HG02981 (cell line): Measurements from ENCODE around the gene PRCD.

Experiments
- ATAC-seq: cut with Tn5 transposase; IDR thresholded peaks from one replicate; pipeline ENCODE4 v1.9.1; 2021; ENCODE audit warnings: mild to moderate bottlenecking, moderate library complexity; ENCODE audit not compliant: unreplicated experiment

Gene PRCD

DNA sequence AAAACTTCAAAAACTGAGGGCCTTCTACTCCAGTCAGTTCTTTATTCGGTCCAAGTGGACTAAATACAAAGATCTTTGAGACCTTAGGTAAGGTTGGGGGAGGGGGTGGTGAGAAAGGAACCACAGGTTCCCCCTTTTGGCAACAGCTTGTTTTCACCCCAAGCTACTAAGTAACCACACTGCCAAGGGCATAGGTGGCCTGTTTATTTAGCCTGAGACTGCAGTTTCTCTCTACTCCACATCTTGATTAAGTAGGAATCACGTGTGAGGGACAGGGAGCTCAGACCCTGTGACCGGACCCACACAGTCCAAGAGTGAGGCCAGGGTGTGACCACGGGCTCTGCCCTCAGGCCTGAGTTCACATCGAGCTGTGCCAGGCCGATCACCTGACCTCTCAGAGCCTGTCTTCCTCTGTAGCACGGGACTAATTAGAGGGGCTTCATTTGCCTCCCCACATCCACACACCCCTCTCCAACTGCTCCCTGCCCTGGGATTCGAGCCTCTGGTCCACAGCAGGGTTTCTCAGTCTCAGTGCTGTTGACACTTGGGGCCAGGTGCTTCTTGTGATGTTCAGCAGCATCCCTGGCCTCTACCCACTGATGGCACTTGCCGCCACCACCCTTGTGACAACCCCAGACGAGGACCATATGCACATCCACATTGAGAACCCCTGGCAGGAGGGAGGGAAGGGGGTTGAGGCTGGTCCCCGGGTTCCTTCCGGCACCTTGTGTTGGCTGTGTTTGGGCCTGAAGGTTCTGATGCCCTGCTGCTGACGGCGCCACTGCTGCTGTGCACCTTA is 28.0 kb downstream of the PRCD start:
- ATAC-seq, result no peak

DNA sequence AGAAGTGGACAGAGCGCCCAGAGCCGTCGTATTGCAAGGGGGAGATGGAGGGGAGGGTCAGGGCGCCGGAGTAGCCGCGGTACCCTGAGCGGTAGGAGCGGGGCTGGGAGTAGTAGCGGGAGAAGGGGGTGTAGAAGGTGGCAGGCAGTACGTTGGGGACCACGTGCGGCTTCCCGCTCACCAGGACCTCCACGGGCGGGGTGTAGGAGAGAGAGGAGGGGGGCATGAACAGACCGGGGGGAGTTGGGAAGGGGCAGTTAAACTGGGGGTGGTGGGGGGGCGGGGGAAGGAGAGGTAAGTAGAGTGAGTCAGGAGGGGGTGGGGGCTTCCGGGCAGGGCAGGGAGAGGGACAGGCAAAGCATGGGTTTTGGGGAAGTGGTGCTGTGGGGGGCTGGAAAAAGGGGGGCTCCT is 29.0 kb downstream of the PRCD start:
- ATAC-seq, result no peak

DNA sequence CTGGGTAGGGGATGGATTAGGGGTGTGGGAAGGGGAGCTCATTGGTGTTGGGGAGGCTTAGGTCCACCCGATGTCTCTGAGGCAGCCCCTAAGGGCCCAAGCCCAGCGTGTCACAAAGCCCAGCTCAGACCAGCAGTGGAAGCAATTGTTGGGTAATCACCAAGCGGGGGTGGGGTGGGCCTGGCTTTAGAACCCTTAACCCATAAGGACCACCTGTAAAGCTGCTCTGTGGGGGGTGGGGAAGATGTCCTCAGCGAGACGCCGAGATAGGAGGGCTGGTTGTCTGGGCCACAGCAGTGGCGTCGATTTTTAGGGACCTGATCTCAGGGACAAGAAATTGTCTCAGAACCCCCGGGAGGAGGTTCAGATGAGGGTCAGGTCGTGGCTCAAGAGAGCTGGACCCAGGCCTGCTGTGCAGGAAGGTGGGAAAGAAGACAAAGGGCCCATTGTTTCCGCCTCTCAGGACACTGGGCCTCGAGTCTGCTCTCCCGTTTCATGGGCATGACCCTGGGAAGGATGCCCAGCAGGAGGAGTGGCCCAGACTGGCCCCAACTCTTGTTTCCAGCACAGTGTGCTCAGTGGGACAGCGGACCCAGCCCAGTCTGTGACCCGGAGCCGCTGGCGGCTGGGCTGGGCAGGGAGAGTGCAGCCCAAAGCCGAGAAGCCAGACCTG is 29.9 kb downstream of the PRCD start:
- no peak for ATAC-seq

DNA sequence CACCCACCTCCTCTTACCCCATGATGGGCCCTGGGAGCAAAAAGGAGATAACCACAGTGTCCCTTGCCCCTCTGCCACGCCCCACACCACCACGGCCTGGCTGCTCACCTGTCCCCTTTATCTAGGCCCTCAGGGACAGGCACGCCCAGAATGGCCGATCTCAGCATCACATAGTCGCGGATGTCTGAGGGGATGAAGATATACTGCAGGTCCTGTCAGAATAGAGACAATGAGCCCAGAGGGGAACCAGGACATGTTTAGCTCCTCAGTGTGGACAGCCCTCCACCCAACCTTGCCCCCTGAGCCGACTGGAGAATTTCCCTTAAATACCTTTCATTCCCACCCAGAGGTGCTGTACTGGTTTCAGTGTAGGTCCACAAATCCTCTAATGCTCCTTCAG is 30.6 kb downstream of the PRCD start:
- no peak for ATAC-seq

DNA sequence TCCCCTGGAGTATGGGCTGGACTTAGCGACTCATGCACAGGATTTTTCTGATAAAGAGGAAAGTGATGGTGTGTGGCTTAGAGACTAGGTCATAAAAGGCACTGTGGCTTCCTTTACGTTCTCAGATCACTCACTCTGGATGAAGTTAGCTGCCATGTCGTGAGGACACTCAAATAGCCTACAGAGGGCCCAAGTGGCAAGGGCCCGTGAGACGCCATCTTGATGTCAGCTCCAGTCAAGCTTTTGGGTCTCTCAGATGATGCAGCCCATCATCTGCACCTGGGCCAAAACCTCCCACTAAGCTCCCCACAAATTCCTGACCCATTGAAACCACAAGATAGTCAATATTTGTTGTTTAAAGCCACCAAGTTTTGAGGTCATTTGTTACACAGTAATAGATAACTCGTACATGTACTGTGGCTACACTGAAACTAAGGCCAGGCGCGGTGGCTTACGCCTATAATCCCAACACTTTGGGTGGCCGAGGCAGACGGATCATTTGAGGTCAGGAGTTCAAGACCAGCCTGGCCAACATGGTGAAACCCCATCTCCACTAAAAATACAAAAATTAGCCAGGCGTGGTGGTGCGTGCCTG is 31.1 kb downstream of the PRCD start:
- ATAC-seq, result no peak

DNA sequence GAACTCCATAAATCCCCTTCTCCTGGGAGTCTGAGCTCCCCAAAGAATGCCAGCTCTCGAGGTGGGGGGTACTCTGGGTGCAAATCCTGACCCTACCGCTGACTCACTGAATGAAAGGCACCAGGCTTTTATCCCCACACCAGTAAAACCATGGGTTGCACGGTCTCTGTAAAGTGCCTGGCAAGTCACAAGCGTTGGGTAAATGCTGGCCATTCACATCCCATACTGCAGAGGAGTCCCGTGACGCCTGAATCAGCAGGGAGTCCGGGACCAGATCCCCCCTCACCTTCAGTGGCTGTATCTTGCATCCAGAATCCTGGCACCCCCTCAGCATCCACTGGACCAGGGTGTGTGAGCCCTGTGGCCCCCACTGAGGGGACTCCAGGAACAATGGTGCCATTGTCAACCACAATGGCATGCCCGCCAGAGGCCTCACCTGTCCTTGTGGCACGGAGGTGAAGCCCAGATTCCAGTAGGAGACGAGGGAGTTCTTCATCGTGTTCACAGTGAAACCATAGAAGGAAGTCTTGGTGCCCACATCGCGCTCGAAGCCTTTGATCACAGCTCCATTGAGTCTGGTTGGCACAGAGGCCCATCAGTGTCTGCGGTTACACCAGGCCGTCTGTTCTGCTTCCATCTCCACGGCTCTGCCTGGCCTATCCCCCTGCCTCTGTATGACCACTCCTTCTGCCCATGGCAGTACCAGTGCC is 32.5 kb downstream of the PRCD start:
- ATAC-seq, result no peak

DNA sequence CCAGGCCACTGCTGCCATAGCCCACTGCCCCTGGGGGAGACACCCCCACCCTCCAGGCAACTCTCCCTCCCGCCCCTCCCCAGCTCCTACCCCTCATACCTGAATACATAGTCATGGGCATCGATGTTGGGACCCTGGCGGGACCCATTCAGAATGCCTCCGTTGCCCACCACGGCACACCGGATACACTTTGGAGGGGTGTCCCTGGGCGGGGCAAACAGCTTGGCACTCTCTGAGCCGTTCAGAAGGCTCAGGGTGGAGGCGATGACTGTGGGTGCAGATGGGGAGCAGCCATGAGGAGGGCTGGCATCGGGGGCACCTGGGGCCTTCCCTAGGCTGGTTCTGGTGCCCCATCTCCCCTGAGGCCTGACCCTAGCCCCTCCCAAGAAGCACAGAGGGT is 33.3 kb downstream of the PRCD start:
- ATAC-seq, result no peak

DNA sequence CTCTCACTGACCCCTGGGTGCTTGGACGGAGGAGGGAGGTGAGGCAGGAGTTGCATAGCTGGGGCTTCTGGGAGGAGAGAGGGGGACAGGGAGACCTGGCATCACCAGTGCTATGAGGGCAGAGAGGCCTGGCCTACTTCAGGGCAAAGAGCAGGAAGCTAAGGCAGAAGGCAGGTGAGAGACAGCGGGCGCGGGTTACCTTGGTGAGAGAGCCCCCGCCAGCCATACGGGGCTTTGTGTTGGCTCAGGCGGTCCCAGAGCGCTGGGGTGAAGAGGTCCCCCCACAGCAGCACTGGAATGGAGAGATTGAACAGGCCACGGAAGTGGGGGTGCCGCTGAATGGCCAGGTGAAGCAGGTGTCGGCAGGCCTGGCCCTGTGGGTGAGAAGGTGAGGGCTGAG is 34.3 kb downstream of the PRCD start:
- no peak for ATAC-seq

DNA sequence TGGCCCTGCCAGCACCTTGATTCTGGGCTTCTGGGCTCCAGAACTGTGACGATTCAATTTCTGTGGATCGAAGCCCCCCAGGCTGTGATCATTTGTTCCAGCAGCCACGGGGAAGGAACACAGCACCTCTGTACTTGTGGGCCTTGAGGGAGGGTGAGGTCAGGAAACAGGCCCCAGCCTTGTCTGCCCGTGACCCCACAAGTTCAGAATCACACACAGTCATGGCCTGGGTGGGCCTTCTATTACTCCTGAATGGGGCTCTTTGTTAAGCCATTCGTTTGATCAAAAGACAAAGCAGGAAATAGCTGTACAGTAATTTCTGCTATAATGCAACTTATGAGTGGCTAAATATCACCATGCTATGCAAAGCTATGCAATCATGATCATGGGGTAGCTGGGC is 35.7 kb downstream of the PRCD start:
- ATAC-seq, result no peak

DNA sequence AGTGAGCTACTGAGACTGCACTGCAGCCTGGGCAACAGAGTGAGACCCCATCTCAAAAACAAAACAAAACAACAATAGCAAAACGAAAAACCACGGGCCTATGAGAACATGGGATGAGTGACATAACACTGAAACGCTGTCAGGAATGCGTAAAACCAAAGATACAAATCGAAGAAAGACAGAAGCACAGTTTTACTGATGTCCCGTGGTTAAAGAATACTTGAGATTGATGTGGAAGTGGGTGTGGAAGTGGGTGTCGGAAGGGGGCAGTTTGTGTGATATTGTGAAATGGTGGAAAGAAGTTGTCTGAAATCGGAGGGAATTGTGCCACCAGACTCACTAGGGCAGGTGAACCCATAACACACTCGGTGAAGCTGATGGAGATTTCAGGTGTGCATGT is 36.3 kb downstream of the PRCD start:
- no peak for ATAC-seq

DNA sequence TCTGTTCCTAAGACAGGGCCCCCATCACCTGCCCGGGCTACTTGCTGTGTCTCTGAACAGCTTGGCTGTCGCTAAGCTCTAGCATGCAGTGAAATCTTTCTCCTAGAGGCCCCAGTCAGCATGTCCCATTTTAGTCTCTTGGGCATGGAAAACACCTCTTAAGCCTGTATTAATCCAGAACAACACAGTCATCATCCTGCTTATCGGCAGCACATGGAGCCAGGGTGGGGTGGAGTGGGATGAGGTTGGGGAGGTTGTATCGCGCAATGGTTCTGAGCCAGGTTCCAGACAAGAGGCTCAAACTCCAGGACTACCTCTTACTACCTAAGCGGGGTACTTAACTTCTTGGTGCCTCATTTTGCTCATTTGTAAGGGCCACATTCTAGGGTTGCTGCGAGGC is 38.0 kb downstream of the PRCD start:
- ATAC-seq, result no peak

DNA sequence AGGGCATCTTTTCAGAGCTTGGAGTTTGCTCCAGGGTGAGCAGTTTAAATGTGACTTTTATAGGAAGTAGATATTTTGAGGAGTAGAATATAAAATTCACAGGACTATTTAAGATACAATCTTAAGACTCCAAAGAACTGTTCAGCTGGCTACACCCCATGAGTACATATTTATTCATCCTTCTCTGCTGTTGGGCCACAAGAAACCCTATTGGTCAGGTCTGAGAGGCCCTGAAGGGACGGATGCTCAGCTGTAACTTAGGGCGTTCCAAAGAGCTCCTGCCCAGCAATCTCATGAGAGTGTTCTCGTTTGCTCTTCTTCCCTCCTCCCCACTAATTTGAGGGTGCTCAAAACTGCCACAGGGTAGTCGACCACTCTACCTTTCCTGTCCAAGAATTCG is 38.5 kb downstream of the PRCD start:
- no peak for ATAC-seq

DNA sequence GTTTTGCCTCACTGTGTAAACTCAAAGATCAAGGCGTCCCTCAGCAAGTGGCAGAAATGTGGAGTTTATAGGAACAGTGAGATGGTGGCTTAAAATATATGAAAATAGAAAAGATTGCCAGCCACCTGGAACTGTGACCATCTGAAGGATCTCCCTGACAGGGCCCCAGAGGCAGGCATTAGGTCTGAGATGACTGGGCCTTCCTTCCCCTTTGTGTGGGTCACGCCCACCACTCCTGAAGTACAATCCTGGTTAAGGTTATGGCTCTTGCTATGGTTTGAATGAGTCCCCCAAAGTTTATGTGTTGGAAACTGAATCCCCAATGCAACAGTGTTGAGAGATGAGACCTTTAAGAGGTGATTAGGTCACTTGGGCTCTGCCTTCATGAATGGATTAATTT is 39.4 kb downstream of the PRCD start:
- no peak for ATAC-seq

DNA sequence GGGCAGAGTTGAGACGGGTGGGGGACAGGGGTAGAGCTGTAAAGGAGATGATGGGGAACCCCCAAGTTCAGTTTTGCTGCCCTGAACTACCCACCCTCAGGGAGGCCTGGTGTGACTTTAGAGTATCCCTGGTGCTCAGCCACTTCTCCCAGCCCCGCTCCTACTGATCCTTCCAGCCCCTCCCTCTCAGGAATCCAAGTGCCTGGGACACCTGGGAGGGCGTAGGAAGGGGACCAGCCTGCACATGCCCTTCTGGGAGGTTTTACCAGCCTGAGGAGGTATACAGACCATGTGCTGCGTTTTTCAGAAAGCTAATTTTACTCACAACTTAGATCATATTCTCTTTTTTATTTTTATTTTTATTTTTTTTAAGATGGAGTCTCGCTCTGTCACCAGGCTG is 41.7 kb downstream of the PRCD start:
- no peak for ATAC-seq

DNA sequence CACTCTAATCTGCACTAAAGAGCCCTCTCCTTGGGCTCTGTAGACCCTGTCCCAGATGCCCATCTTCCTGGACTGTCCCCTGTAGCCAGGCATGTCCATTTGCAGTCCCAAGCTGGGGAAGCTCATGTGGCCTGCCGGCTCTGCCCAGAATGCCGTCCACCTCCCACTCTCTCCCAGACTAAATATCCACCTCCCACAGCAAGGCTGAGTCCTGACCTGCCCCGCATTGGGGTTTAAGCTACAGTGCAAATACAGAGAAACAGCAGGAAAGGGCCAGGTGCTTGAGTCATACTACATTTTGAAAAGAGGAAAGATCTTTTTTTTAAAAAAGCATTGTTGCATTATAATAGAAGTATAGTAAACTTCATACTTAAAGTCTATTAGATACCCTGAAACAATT is 42.8 kb downstream of the PRCD start:
- ATAC-seq, result no peak

DNA sequence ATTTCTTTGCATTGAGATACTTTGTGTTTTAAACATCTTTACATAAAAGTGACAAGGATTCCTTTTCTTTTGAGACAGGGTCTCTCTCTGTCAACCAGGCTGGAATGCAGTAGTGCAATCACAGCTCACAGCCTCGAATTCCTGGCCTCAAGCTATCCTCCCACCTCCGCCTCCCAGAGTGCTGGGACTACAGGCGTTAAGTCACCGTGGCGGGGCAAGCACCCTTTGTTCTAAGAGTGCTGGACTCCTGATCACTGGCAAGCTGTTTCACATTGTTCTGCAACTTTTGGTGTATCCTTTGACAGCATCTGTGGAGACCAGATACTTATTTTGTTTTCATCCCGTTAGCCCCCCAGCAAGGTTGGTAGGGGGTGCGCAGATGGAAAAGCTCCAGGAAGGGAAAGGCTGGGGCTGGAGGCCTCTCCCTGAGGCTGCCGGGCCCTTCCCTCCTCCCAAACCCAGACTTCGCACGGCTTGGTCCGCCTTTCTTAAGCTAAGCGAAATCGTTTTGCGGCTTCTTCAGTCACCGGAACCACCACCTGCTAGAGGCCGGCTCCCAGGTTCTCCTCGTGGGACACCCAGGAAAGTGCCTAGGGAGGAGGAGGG is 44.7 kb downstream of the PRCD start:
- no peak for ATAC-seq

DNA sequence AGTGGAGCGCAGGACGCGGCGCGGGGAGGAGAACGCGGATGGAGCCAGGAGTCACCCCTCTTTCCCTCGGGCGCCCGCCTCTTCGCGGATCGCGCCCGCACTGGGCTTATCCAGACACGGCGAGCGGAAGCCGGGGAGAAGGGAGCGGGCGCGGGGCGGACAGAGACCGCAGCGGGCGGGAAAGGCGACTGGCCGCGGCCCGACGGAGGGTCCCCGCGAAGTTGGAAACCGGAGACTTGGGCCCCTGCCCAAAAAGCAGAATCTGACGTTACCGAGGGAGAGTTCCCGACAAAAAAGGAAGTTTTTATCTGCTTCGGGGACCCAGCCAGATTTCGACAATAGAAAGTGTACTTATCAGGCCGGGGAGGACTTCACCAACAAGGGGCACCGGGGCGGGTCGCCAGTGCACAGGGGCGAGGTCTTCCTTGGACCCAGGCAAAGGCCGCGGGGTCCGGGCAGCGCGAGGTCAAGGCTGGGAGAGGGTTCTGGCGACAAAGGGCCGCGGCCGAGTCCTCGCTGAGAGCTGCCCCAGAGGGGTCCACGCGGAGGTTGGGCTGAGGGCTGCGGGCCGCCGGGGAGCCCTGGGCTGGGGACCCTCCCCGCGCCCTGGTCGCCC is 45.3 kb downstream of the PRCD start:
- ATAC-seq, result no peak

DNA sequence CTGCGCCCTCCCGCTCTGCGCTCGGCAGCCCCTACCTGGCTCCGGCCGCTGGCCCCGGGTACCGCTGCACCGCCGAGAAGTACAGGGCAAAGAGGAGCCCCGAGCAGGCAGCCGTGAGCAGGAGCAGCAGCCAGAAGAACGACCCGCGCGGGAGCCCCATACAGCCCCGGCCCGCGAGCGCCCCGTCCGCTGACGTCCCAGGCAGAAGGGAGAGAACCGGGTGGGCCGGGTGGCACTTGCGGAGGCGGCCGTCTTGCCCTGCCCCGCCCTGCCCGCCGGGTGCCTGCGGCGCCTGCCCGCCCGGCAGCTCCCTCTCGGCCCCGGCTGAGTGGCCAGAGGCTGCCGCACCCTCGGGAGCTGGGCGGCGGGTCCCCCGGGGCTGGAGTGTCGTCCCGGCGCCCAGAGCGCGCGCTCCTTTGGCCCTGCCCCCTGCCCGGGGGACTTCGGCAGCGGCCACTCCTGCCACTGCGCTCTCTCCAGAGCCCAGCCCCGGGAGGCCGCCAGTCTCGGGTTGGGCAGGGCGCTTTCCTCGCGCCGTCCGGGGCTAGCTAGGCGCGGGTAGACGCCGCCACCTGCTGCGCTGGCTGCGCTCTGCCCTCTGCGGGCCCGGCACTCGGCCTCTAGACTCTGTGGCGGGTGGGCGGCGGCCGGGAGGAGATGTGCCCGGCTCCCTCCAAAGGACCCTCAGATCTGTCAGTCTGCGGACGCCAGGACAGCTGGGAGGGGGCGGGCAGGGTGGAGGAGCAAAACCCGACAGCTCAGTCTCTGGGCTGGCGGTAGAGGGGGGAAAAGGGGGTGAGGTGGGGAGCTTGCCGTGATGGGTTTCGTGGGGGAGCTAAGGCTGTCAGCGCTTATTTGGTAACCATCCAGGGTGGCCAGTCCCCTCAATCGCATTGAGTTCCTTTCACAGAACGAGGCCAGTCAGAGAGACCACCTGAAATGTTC is 46.1 kb downstream of the PRCD start, which contains the start of gene ST6GALNAC2:
Gene ST6GALNAC2 (minus strand): TSS at position 212 of the 945 bp plus-strand sequence. CDS start 52 bp downstream, at position 160.
- no peak for ATAC-seq

DNA sequence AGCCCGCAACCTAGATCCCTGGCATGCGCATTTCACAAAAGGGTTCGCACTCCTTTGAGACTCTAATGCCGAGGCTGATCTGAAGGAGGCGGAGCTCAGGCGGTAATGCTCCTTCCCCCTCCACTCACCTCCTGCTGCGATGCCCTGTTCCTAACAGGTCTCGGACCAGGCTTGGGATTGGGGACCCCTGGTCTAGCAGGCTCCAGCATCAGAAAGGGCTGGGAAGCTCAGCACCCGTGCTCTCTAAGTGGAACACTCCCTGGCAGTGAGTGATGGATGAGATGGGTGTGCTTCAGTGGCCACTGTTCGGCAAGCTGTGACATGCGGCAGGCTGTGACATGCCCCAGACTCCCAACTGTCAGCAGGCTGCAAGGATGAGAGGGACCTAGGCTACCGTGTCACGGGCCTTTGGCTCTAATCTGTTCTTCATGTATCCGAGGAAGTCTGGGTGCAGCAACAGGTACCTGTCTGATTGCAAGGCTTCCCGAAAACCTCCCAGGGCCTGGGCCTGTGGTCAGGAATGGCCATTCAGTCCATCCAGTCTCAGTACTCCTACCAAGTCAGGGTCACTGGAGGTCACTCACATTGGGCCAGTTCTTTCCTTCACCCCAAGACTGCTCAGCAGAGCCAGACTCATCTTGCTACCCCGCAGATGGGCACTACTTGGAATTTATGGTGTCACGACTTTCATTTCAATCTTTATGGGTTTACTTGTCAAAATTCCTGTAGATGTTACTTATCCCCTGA is 47.1 kb downstream of the PRCD start:
- no peak for ATAC-seq
